H1 (cell line): ENCODE results near the gene EFHC1. TPM values are rescaled to one million over a fixed set of nuclear protein-coding genes. Genes with fewer than 3 reads are reported as not detected.

Source experiments
- CTCF ChIA-PET: fragments of 300-600 bp; sonication (Branson Sonifier 250); formaldehyde crosslinking; loops from one replicate; lab custom pipeline; 2021; ENCODE audit not compliant: partially characterized antibody; lab: Charles Lee
- POLR2A ChIA-PET: fragments of 300-600 bp; sonication (Branson Sonifier 250); formaldehyde crosslinking; loops from one replicate; lab custom pipeline; 2021; ENCODE audit warnings: inconsistent platforms; ENCODE audit not compliant: partially characterized antibody; lab: Charles Lee
- DNase-seq, 2 experiments: peaks; one replicate each; pipeline versions ENCODE4 v3.0.0 to v3.0.0-alpha.2; 2010 to 2022; ENCODE audit warnings: low spot score in 2 of 2, low read depth in 1 of 2, mixed read lengths in 1 of 2
- FAIRE-seq: peaks from 2 replicates; lab custom pipeline; 2011; peaks lifted over from hg19 to GRCh38; lab: Jason Lieb, UNC
- H2AFZ ChIP-seq: 2 replicates; pipeline ENCODE4 v1.8.1; 2012; ENCODE audit warnings: low read length, inconsistent platforms
- H2AK5ac ChIP-seq: 2 replicates; pipeline ENCODE4 v1.6.1; 2013; ENCODE audit warnings: low read depth, low read length
- H2BK120ac ChIP-seq: replicated peaks from 2 replicates; pipeline ENCODE3; 2013; ENCODE audit warnings: low read depth, low read length, inconsistent platforms
- H2BK12ac ChIP-seq: 2 replicates; pipeline ENCODE4 v1.6.1; 2013; ENCODE audit warnings: low read depth, low read length
- H2BK15ac ChIP-seq: 2 replicates; pipeline ENCODE4 v1.6.1; 2013; ENCODE audit warnings: low read length
- H2BK20ac ChIP-seq: 2 replicates; pipeline ENCODE4 v1.6.1; 2013; ENCODE audit warnings: low read length
- H2BK5ac ChIP-seq: 2 replicates; pipeline ENCODE4 v1.6.1; 2013; ENCODE audit warnings: low read depth, low read length
- H3K14ac ChIP-seq: 2 replicates; pipeline ENCODE4 v1.6.1; 2013; ENCODE audit warnings: inconsistent platforms; ENCODE audit not compliant: insufficient read length
- H3K18ac ChIP-seq: 2 replicates; pipeline ENCODE4 v1.6.1; 2013; ENCODE audit warnings: low read length; ENCODE audit errors: extremely low read depth
- H3K23ac ChIP-seq: 2 replicates; pipeline ENCODE4 v1.6.1; 2013; ENCODE audit warnings: inconsistent platforms; ENCODE audit not compliant: insufficient read length
- H3K23me2 ChIP-seq: 2 replicates; pipeline ENCODE4 v1.6.1; 2013; ENCODE audit warnings: low read depth, low read length
- H3K27ac ChIP-seq: 2 replicates; pipeline ENCODE4 v1.6.1; 2011; ENCODE audit warnings: low read depth, low read length, inconsistent platforms
- H3K27me3 ChIP-seq, 4 experiments: replicated peaks in 1 of 4; 1 replicate in 1 of 4; 2 replicates in 3 of 4; pipeline versions ENCODE4 v1.6.1 to v1.8.1; 2011 to 2013; ENCODE audit warnings: low read length in 3 of 4, mild to moderate bottlenecking in 3 of 4, inconsistent platforms in 2 of 4, mixed read lengths in 2 of 4, moderate library complexity in 1 of 4; ENCODE audit not compliant: control insufficient read depth in 3 of 4, insufficient read depth in 3 of 4; ENCODE audit errors: extremely low read depth in 1 of 4
- H3K36me3 ChIP-seq, 4 experiments: 2 replicates each; pipeline versions ENCODE4 v1.6.1 to v1.8.1; 2011 to 2013; ENCODE audit warnings: mild to moderate bottlenecking in 4 of 4, low read length in 3 of 4, moderate library complexity in 2 of 4, control low read depth in 1 of 4, inconsistent platforms in 1 of 4; ENCODE audit not compliant: insufficient read depth in 4 of 4, control insufficient read depth in 2 of 4
- H3K4ac ChIP-seq: replicated peaks from 2 replicates; pipeline ENCODE3; 2013; ENCODE audit warnings: low read length, low read depth, mixed read lengths, inconsistent platforms; ENCODE audit not compliant: insufficient read length
- H3K4me1 ChIP-seq, 4 experiments: replicated peaks in 1 of 4; 1 replicate in 1 of 4; 2 replicates in 3 of 4; pipeline versions ENCODE4 v1.6.1 to v1.8.1; 2011 to 2013; ENCODE audit warnings: low read length in 3 of 4, inconsistent platforms in 2 of 4, mixed read lengths in 1 of 4; ENCODE audit not compliant: insufficient read depth in 4 of 4, control insufficient read depth in 3 of 4
- H3K4me2 ChIP-seq, 2 experiments: 2 replicates each; pipeline versions ENCODE4 v1.6.1 to v1.8.1; 2011 to 2013; ENCODE audit warnings: low read depth in 2 of 2, low read length in 2 of 2, control low read depth in 1 of 2, inconsistent platforms in 1 of 2, mild to moderate bottlenecking in 1 of 2; ENCODE audit not compliant: insufficient read depth in 1 of 2
- H3K4me3 ChIP-seq, 4 experiments: fragments of 200-600, 300-600 bp in 1 of 4; sonication (generic), shearing (Covaris generic), sonication (Bioruptor Twin) in 1 of 4; 2 replicates each; pipeline versions ENCODE4 v1.5.1 to v1.8.1; 2011 to 2016; ENCODE audit warnings: low read length in 4 of 4, low read depth in 3 of 4, control low read depth in 2 of 4, inconsistent platforms in 2 of 4, mild to moderate bottlenecking in 2 of 4, mixed read lengths in 1 of 4, moderate library complexity in 1 of 4; ENCODE audit not compliant: insufficient read depth in 2 of 4; ENCODE audit errors: extremely low read depth in 1 of 4
- H3K56ac ChIP-seq: replicated peaks from 2 replicates; pipeline ENCODE3; 2013; ENCODE audit warnings: low read depth, mild to moderate bottlenecking, mixed read lengths, low read length, inconsistent platforms; ENCODE audit not compliant: insufficient read length
- H3K79me1 ChIP-seq: 2 replicates; pipeline ENCODE4 v1.6.1; 2013; ENCODE audit warnings: low read depth, low read length, control low read depth
- H3K79me2 ChIP-seq, 2 experiments: 2 replicates each; pipeline versions ENCODE4 v1.6.1 to v1.8.1; 2012 to 2013; ENCODE audit warnings: low read length in 2 of 2, mild to moderate bottlenecking in 2 of 2, inconsistent platforms in 1 of 2; ENCODE audit not compliant: insufficient read depth in 2 of 2, control insufficient read depth in 1 of 2
- H3K9ac ChIP-seq, 4 experiments: replicated peaks in 1 of 4; 1 replicate in 1 of 4; 2 replicates in 3 of 4; pipeline versions ENCODE4 v1.6.1 to v1.8.1; 2011 to 2013; ENCODE audit warnings: low read depth in 3 of 4, low read length in 3 of 4, control low read depth in 2 of 4, mild to moderate bottlenecking in 2 of 4, moderate library complexity in 2 of 4, inconsistent platforms in 1 of 4; ENCODE audit errors: extremely low read depth in 1 of 4
- H3K9me3 ChIP-seq, 2 experiments: 2 replicates each; pipeline versions ENCODE4 v1.6.1 to v1.8.1; 2012 to 2013; ENCODE audit warnings: mild to moderate bottlenecking in 2 of 2, moderate library complexity in 2 of 2, control low read depth in 1 of 2, inconsistent platforms in 1 of 2, low read depth in 1 of 2, low read length in 1 of 2, mixed read lengths in 1 of 2; ENCODE audit not compliant: insufficient read depth in 2 of 2
- H4K20me1 ChIP-seq, 2 experiments: replicated peaks in 1 of 2; 2 replicates each; pipeline versions ENCODE3 to v1.8.1; 2011 to 2013; ENCODE audit warnings: inconsistent platforms in 2 of 2, low read length in 2 of 2, mild to moderate bottlenecking in 1 of 2; ENCODE audit not compliant: insufficient read depth in 2 of 2, control insufficient read depth in 1 of 2
- H4K5ac ChIP-seq: 2 replicates; pipeline ENCODE4 v1.6.1; 2013; ENCODE audit warnings: low read length, low read depth, mixed read lengths, inconsistent platforms; ENCODE audit not compliant: insufficient read length
- H4K8ac ChIP-seq: 2 replicates; pipeline ENCODE4 v1.8.0; 2013; ENCODE audit warnings: mild to moderate bottlenecking, moderate library complexity, low read length, inconsistent platforms; ENCODE audit not compliant: insufficient read depth; ENCODE audit errors: extremely low read depth
- H4K91ac ChIP-seq: replicated peaks from 2 replicates; pipeline ENCODE3; 2013; ENCODE audit warnings: low read length, mixed read lengths, inconsistent platforms; ENCODE audit not compliant: insufficient read length
- BCL11A ChIP-seq, 2 experiments: IDR thresholded peaks; one replicate each; pipeline ENCODE4 v1.6.1; 2011; ENCODE audit warnings: low read depth in 2 of 2, low read length in 2 of 2, mild to moderate bottlenecking in 2 of 2
- CREB1 ChIP-seq: IDR thresholded peaks from 2 replicates; pipeline ENCODE4 v1.6.1; 2012; ENCODE audit warnings: inconsistent platforms
- FOSL1 ChIP-seq: IDR thresholded peaks from 2 replicates; pipeline ENCODE4 v1.6.1; 2011; ENCODE audit warnings: mild to moderate bottlenecking, low read depth, low read length, moderate library complexity; ENCODE audit not compliant: insufficient read depth
- GTF2F1 ChIP-seq: IDR thresholded peaks from 2 replicates; pipeline ENCODE4 v1.6.1; 2012; ENCODE audit warnings: low read depth, low read length, improper control_type of control experiment, borderline replicate concordance
- POLR2A ChIP-seq, 2 experiments: IDR thresholded peaks; 1 replicate in 1 of 2; 2 replicates in 1 of 2; pipeline ENCODE4 v1.6.1; 2011; ENCODE audit warnings: low read depth in 2 of 2, low read length in 2 of 2, mild to moderate bottlenecking in 2 of 2; ENCODE audit errors: control extremely low read depth in 1 of 2
- RAD21 ChIP-seq, 2 experiments: IDR thresholded peaks in 1 of 2; conservative IDR thresholded peaks in 1 of 2; 2 replicates each; pipeline ENCODE4 v1.6.1; 2011; ENCODE audit warnings: low read depth in 2 of 2, low read length in 2 of 2, improper control_type of control experiment in 1 of 2, inconsistent platforms in 1 of 2, mild to moderate bottlenecking in 1 of 2, moderate library complexity in 1 of 2
- RNF2 ChIP-seq: fragments of 200-900, 300-1000 bp; sonication (generic); IDR thresholded peaks from 2 replicates; pipeline ENCODE4 v1.7.1; 2016; ENCODE audit warnings: borderline replicate concordance, low read depth, mild to moderate bottlenecking, antibody characterized with exemption, low read length; ENCODE audit not compliant: poor library complexity, severe bottlenecking; ENCODE audit errors: missing control alignments
- SIN3A ChIP-seq, 2 experiments: IDR thresholded peaks in 1 of 2; conservative IDR thresholded peaks in 1 of 2; 2 replicates each; pipeline ENCODE4 v1.6.1; 2011 to 2012; ENCODE audit warnings: low read length in 2 of 2, improper control_type of control experiment in 1 of 2, low read depth in 1 of 2, mild to moderate bottlenecking in 1 of 2
- SP2 ChIP-seq: IDR thresholded peaks from 2 replicates; pipeline ENCODE4 v1.6.1; 2012; ENCODE audit warnings: mild to moderate bottlenecking, low read length, inconsistent platforms
- TBP ChIP-seq: IDR thresholded peaks from 2 replicates; pipeline ENCODE4 v1.6.1; 2011; ENCODE audit warnings: low read depth, low read length, improper control_type of control experiment
- YY1 ChIP-seq: IDR thresholded peaks from 2 replicates; pipeline ENCODE4 v1.6.1; 2011; ENCODE audit warnings: low read depth, mild to moderate bottlenecking, low read length
- WGBS, 2 experiments: shearing (Covaris generic) in 1 of 2; methylation state at CpG; one replicate each; pipeline versions ENCODE4 v1.1.6 to v1.1.7; 2013 to 2015; ENCODE audit warnings: low lambda C conversion rate in 2 of 2, mixed read lengths in 2 of 2, inconsistent platforms in 1 of 2, low coverage in 1 of 2, missing lambda C conversion rate in 1 of 2; ENCODE audit not compliant: insufficient replicate concordance in 2 of 2, insufficient coverage in 1 of 2, insufficient read length in 1 of 2; ENCODE audit errors: extremely low coverage in 1 of 2, missing lambda C conversion rate in 1 of 2; 5-methylcytosine and 5-hydroxymethylcytosine counted together
- polyA plus RNA-seq, 7 experiments: library from polyadenylated mRNA; depleted of rRNA in 3 of 7; stranded (reverse) in 5 of 7; unstranded in 2 of 7; fragments of >200 nt in 5 of 7; fragments of 200-250 nt in 2 of 7; gene quantifications; 1 replicate in 5 of 7; 2 replicates in 1 of 7; 4 replicates in 1 of 7; pipeline versions ENCODE4 v1.2.1 to v1.2.3, GENCODE V29; 2011 to 2013; ENCODE audit warnings: missing spikeins in 2 of 7, mixed read lengths in 2 of 7
- total RNA-seq: library from RNA; stranded (reverse); fragmentation: NEBNext Ultra II Directional; extraction: Animal tissue kit (Norgen Biotek cat#: 25700); gene quantifications from 2 replicates; pipeline ENCODE4 v1.2.1, GENCODE V29; 2021

Gene EFHC1
- total and polyA plus RNA-seq, 2 of the 8 experiments (the other 6 are each of a cell fraction or from before 2014, with no cell fraction given): 10.5 to 16.4 TPM

- H4K20me1 ChIP-seq: peaks cover 0 to 1% of the 10 kb centered on the region in 2 experiments
- H3K23ac ChIP-seq: no peak overlapping the region
- no peak overlapping the region for H3K14ac ChIP-seq
- no peaks in the 10 kb centered on the region for H3K36me3 ChIP-seq
- H3K79me1 ChIP-seq: peaks cover 6% of the 10 kb centered on the region
- H4K8ac ChIP-seq: no peak overlapping the region
- no peak overlapping the region for H3K56ac ChIP-seq
- H2BK20ac ChIP-seq: no peak overlapping the region
- no peak overlapping the region for H3K18ac ChIP-seq
- no peak overlapping the region for H3K4me3 ChIP-seq
- no peak overlapping the region for H3K4me2 ChIP-seq
- H2BK12ac ChIP-seq: no peak overlapping the region
- H3K9ac ChIP-seq: no peak overlapping the region
- no peak overlapping the region for H2BK120ac ChIP-seq
- peaks cover 0 to 43% of the 10 kb centered on the region in 2 experiments; a peak in 3 of 4 replicates for H3K79me2 ChIP-seq
- POLR2A ChIA-PET: no interaction called here
- H3K27ac ChIP-seq: no peak overlapping the region
- WGBS, 2 experiments: 90% methylated on average over 2 of the region's 2 CpGs; no CpG with 5 or more reads in 1 of the 2 experiments
- H4K5ac ChIP-seq: no peak overlapping the region
- no peaks in the 10 kb centered on the region for H3K9me3 ChIP-seq
- H2BK15ac ChIP-seq: no peak overlapping the region
- no peak for FAIRE-seq
- no peaks in the 10 kb centered on the region; the same call in 1 of the 2 replicates for H3K23me2 ChIP-seq
- no peak overlapping the region for H2AK5ac ChIP-seq
- DNase-seq: no peak
- H3K27me3 ChIP-seq: no peaks in the 10 kb centered on the region
- no peak overlapping the region for H4K91ac ChIP-seq
- no peak overlapping the region for H3K4ac ChIP-seq
- no peak overlapping the region for H2AFZ ChIP-seq
- TF ChIP-seq RNF2: no peak
- no peak for TF ChIP-seq FOSL1
- TF ChIP-seq TBP: no peak
- TF ChIP-seq SIN3A (conservative IDR thresholded peaks at IDR 0.05 in 1 of 2, IDR thresholded peaks at IDR 0.05 in 1 of 2; ENCODE audit: low read depth in 1 of 2, low read length in 2 of 2): no peak
- no peak for TF ChIP-seq CREB1
- TF ChIP-seq POLR2A (IDR thresholded peaks at IDR 0.05; ENCODE audit: control extremely low read depth in 1 of 2, low read depth in 2 of 2, low read length in 2 of 2): no peak
- TF ChIP-seq RAD21 (IDR thresholded peaks at IDR 0.05 in 1 of 2, conservative IDR thresholded peaks at IDR 0.05 in 1 of 2; ENCODE audit: low read depth in 2 of 2, low read length in 2 of 2): no peak
- TF ChIP-seq BCL11A (IDR thresholded peaks at IDR 0.05; ENCODE audit: low read depth in 2 of 2, low read length in 2 of 2): no peak
- no peak for TF ChIP-seq YY1
- no peak for TF ChIP-seq GTF2F1
- no peak for TF ChIP-seq SP2
- H3K4me1 ChIP-seq: peaks cover 13 to 31% (median 23%) of the 10 kb centered on the region in 4 experiments
- CTCF ChIA-PET: interaction anchor here (0.6 to 2.6 kb wide), 4 partner anchors 17 to 44 kb away, joined by 3 to 10 read pairs (median 4); partner anchors contain the start of gene TRAM2
- peak overlapping the region; percentile 21; the same call in 1 of the 2 replicates for H2BK5ac ChIP-seq
These were observed 133.6 kb downstream of the EFHC1 start for GRCh38 chr6:52553719-52554118.
